CD14-positive monocyte (primary cell): ENCODE data around the gene SETD3. TPM values are rescaled to one million over a fixed set of nuclear protein-coding genes. Genes with fewer than 3 reads are reported as not detected.

ENCODE experiments used
- DNase-seq, 3 donors: peaks; one replicate each; pipeline ENCODE4 v3.0.0-alpha.2; 2011 to 2022
- H2AFZ ChIP-seq: 2 replicates; pipeline ENCODE4 v1.6.0; 2012; ENCODE audit warnings: mild to moderate bottlenecking, low read depth, low read length, inconsistent platforms; ENCODE audit not compliant: insufficient read depth, poor library complexity, severe bottlenecking
- H3K27ac ChIP-seq, 2 donors: 1 replicate in 1 of 2; 2 replicates in 1 of 2; pipeline ENCODE4 v1.5.1; 2012 to 2013; ENCODE audit warnings: low read length in 2 of 2, control low read depth in 1 of 2, inconsistent platforms in 1 of 2, low read depth in 1 of 2, mild to moderate bottlenecking in 1 of 2
- H3K27me3 ChIP-seq, 2 donors: one replicate each; pipeline versions ENCODE4 v1.6.0 to v1.6.1; 2011 to 2013; ENCODE audit warnings: low read length in 2 of 2; ENCODE audit not compliant: control insufficient read depth in 2 of 2, insufficient read depth in 2 of 2
- H3K36me3 ChIP-seq, 2 donors: replicated peaks in 1 of 2; 1 replicate in 1 of 2; 2 replicates in 1 of 2; pipeline versions ENCODE4 v1.5.1 to v1.6.1; 2012 to 2013; ENCODE audit warnings: low read length in 2 of 2, control low read depth in 1 of 2, inconsistent platforms in 1 of 2, mild to moderate bottlenecking in 1 of 2; ENCODE audit not compliant: insufficient read depth in 2 of 2, control insufficient read depth in 1 of 2
- H3K4me1 ChIP-seq, 2 donors: 1 replicate in 1 of 2; 2 replicates in 1 of 2; pipeline versions ENCODE4 v1.5.1 to v1.6.1; 2012 to 2013; ENCODE audit warnings: low read length in 2 of 2, control low read depth in 1 of 2, inconsistent platforms in 1 of 2, mild to moderate bottlenecking in 1 of 2, moderate library complexity in 1 of 2; ENCODE audit not compliant: insufficient read depth in 2 of 2, control insufficient read depth in 1 of 2
- H3K4me2 ChIP-seq: replicated peaks from 2 replicates; pipeline ENCODE3; 2012; ENCODE audit warnings: low read length, moderate library complexity, mild to moderate bottlenecking; ENCODE audit not compliant: poor library complexity, severe bottlenecking; ENCODE audit errors: extremely low read depth
- H3K4me3 ChIP-seq, 3 experiments: fragments of 200-600 bp in 1 of 3; sonication (generic) in 1 of 3; replicated peaks in 1 of 3; 1 replicate in 2 of 3; 2 replicates in 1 of 3; pipeline ENCODE4 v1.5.1; 2011 to 2013; ENCODE audit warnings: low read length in 3 of 3, mild to moderate bottlenecking in 3 of 3, control low read depth in 2 of 3, low read depth in 2 of 3, inconsistent platforms in 1 of 3, moderate library complexity in 1 of 3
- H3K79me2 ChIP-seq: 2 replicates; pipeline ENCODE4 v1.6.0; 2012; ENCODE audit warnings: mild to moderate bottlenecking, control low read depth, inconsistent platforms, low read length, moderate library complexity; ENCODE audit not compliant: insufficient read depth
- H3K9ac ChIP-seq: 2 replicates; pipeline ENCODE4 v1.6.0; 2017; ENCODE audit warnings: low read length, mild to moderate bottlenecking; ENCODE audit not compliant: insufficient read depth, poor library complexity, severe bottlenecking
- H3K9me3 ChIP-seq, 2 donors: replicated peaks in 1 of 2; 1 replicate in 1 of 2; 2 replicates in 1 of 2; pipeline versions ENCODE4 v1.5.1 to v1.6.1; 2012 to 2013; ENCODE audit warnings: low read length in 2 of 2, control low read depth in 1 of 2; ENCODE audit not compliant: control insufficient read depth in 1 of 2, insufficient read depth in 1 of 2
- H4K20me1 ChIP-seq: 2 replicates; pipeline ENCODE4 v1.6.0; 2012; ENCODE audit warnings: mild to moderate bottlenecking, low read length, control low read depth, moderate library complexity; ENCODE audit not compliant: insufficient read depth
- H3K27ac Mint-ChIP-seq, 7 donors: one replicate each; pipeline ENCODE4 v1.8.0; 2020; ENCODE audit warnings: mild to moderate bottlenecking in 7 of 7, mixed read lengths in 7 of 7, moderate library complexity in 6 of 7, inconsistent platforms in 2 of 7
- H3K27me3 Mint-ChIP-seq, 3 donors: one replicate each; pipeline ENCODE4 v1.8.0; 2021 to 2022; ENCODE audit warnings: low read depth in 3 of 3, mild to moderate bottlenecking in 3 of 3, mixed read lengths in 3 of 3, moderate library complexity in 3 of 3, inconsistent platforms in 1 of 3
- H3K36me3 Mint-ChIP-seq, 2 donors: one replicate each; pipeline ENCODE4 v1.8.0; 2020; ENCODE audit warnings: mixed read lengths in 2 of 2, inconsistent platforms in 1 of 2, mild to moderate bottlenecking in 1 of 2
- H3K4me1 Mint-ChIP-seq: one replicate; pipeline ENCODE4 v1.8.0; 2020; ENCODE audit warnings: mild to moderate bottlenecking, mixed read lengths
- H3K4me3 Mint-ChIP-seq, 2 donors: one replicate each; pipeline ENCODE4 v1.8.0; 2020; ENCODE audit warnings: mild to moderate bottlenecking in 2 of 2, mixed read lengths in 2 of 2, moderate library complexity in 1 of 2
- H3K9me3 Mint-ChIP-seq, 7 donors: one replicate each; pipeline ENCODE4 v1.8.0; 2020 to 2022; ENCODE audit warnings: mixed read lengths in 7 of 7, mild to moderate bottlenecking in 6 of 7, moderate library complexity in 6 of 7, inconsistent platforms in 2 of 7
- WGBS: methylation state at CpG from one replicate; pipeline ENCODE4 v1.1.5; 2013; ENCODE audit warnings: missing lambda C conversion rate; ENCODE audit not compliant: insufficient coverage; 5-methylcytosine and 5-hydroxymethylcytosine counted together
- intact Hi-C, 2 donors: fragments of 100-400 bp; cut with micrococcal nuclease; formaldehyde crosslinking; loops; one replicate each; pipeline versions ENCODE4 v1.15.0 to v1.15.1; 2023
- polyA plus RNA-seq, 3 donors: library from polyadenylated mRNA; depleted of rRNA in 1 of 3; unstranded in 2 of 3; stranded (reverse) in 1 of 3; fragments of 300-500 nt in 2 of 3; fragments of >200 nt in 1 of 3; fragmentation: Illumina TruSeq in 2 of 3; gene quantifications; 1 replicate in 2 of 3; 2 replicates in 1 of 3; pipeline ENCODE4 v1.2.3, GENCODE V29; 2012 to 2021
- TF ChIP-seq, protein P1 (sequence below): fragments of 200-600 bp; IDR thresholded peaks from one replicate; pipeline ENCODE4 v1.8.0; 2022; ENCODE audit warnings: antibody characterized with exemption, mild to moderate bottlenecking

SETD3 gene
- polyA plus RNA-seq, 3 donors = 22.9 to 39.5 (median 38.7) TPM

DNA sequence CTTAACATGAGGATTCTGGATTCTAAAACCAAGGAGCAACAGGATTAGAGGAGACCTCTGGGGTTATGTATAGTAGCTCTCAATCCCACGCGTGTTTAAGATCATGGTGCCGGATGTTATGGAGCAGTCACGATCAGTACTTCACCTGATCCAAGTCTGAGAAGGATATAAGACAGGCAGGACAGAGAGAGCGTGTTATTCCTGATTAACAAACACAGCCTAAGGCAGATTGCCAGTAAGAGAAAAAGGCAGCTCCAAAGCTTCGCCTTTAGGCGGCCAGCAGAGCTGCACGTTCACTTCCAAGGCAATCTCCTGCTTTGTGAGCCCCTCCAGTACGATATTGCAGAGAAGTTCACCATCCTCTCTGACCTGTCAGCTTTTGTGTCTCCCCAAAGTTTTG lies 5.5 kb downstream of the SETD3 start:
- Mint-ChIP-seq H3K27me3 (peaks cover 0 to 2% (median 0%) of the 10 kb centered on the region in 3 donors), H3K4me3 (no peak overlapping the region), H3K36me3 (peaks cover 0 to 3% of the 10 kb centered on the region in 2 donors), H3K9me3 (no peaks in the 10 kb centered on the region), H3K27ac (no peak overlapping the region), H3K4me1 (peaks cover 45% of the 10 kb centered on the region)
- Histone ChIP-seq H3K4me2 (no peak overlapping the region), H2AFZ (no peak overlapping the region), H3K9me3 (no peaks in the 10 kb centered on the region), H3K79me2 (peaks cover 100% of the 10 kb centered on the region), H3K4me3 (no peak overlapping the region), H3K27ac (no peak overlapping the region), H3K9ac (no peak overlapping the region), H3K36me3 (no peaks in the 10 kb centered on the region), H4K20me1 (peaks cover 96% of the 10 kb centered on the region), H3K27me3 (no peaks in the 10 kb centered on the region), H3K4me1 (peaks cover 24 to 38% of the 10 kb centered on the region in 2 donors)
- DNase-seq = no peak
- TF ChIP-seq, protein P1, sequence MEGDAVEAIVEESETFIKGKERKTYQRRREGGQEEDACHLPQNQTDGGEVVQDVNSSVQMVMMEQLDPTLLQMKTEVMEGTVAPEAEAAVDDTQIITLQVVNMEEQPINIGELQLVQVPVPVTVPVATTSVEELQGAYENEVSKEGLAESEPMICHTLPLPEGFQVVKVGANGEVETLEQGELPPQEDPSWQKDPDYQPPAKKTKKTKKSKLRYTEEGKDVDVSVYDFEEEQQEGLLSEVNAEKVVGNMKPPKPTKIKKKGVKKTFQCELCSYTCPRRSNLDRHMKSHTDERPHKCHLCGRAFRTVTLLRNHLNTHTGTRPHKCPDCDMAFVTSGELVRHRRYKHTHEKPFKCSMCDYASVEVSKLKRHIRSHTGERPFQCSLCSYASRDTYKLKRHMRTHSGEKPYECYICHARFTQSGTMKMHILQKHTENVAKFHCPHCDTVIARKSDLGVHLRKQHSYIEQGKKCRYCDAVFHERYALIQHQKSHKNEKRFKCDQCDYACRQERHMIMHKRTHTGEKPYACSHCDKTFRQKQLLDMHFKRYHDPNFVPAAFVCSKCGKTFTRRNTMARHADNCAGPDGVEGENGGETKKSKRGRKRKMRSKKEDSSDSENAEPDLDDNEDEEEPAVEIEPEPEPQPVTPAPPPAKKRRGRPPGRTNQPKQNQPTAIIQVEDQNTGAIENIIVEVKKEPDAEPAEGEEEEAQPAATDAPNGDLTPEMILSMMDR = no peak
- intact Hi-C loops = no loop called here
- 100% methylated on average over 9 of the region's 9 CpGs for WGBS

- Histone ChIP-seq H2AFZ (no peak overlapping the region), H3K79me2 (peaks cover 100% of the 10 kb centered on the region), H3K4me3 (no peak overlapping the region), H3K27ac (peak overlapping the region in 1 of 2 donors; percentile 22), H3K4me2 (no peak overlapping the region), H3K27me3 (no peaks in the 10 kb centered on the region), H3K4me1 (peaks cover 11 to 22% of the 10 kb centered on the region in 2 donors), H3K9me3 (no peaks in the 10 kb centered on the region), H3K9ac (no peak overlapping the region), H4K20me1 (peaks cover 98% of the 10 kb centered on the region), H3K36me3 (no peaks in the 10 kb centered on the region)
- WGBS = 88% methylated on average over 1 of the region's 3 CpGs
- Mint-ChIP-seq H3K36me3 (peaks cover 0 to 3% of the 10 kb centered on the region in 2 donors), H3K27ac (no peak overlapping the region), H3K4me3 (no peak overlapping the region), H3K4me1 (peaks cover 33% of the 10 kb centered on the region), H3K27me3 (no peaks in the 10 kb centered on the region), H3K9me3 (no peaks in the 10 kb centered on the region)
- intact Hi-C loops = no loop called here
- no peak for DNase-seq
- TF ChIP-seq, protein P1 = no peak
Observed at GRCh38 chr14:99473458-99473857, 7.2 kb downstream of the SETD3 start.
